Natural killer cell (primary cell): ENCODE data around the gene EDIL3. TPM values are rescaled to one million over a fixed set of nuclear protein-coding genes. Genes with fewer than 3 reads are reported as not detected.

Experiments
- ATAC-seq, 3 donors: fragments of 150-1000 bp in 2 of 3; fragments of 200-7000 bp in 1 of 3; cut with Tn5 transposase; 1 replicate in 1 of 3; 2 replicates in 2 of 3; pipeline ENCODE4 v1.10.0; 2021; ENCODE audit warnings: mild to moderate bottlenecking in 2 of 3, moderate library complexity in 2 of 3
- DNase-seq, 2 donors: peaks; one replicate each; pipeline versions ENCODE4 v3.0.0 to v3.0.0-alpha.2; 2013 to 2021; ENCODE audit warnings: mixed read lengths in 1 of 2
- H3K27ac ChIP-seq: one replicate; pipeline ENCODE4 v1.5.1; 2013; ENCODE audit warnings: mild to moderate bottlenecking, low read length
- H3K27me3 ChIP-seq: one replicate; pipeline ENCODE4 v1.6.1; 2013; ENCODE audit warnings: low read length; ENCODE audit not compliant: control insufficient read depth, insufficient read depth
- H3K36me3 ChIP-seq: one replicate; pipeline ENCODE4 v1.6.1; 2013; ENCODE audit warnings: low read length; ENCODE audit not compliant: control insufficient read depth, insufficient read depth
- H3K4me1 ChIP-seq: one replicate; pipeline ENCODE4 v1.6.1; 2013; ENCODE audit warnings: low read length; ENCODE audit not compliant: control insufficient read depth, insufficient read depth
- H3K4me3 ChIP-seq: one replicate; pipeline ENCODE4 v1.5.1; 2013; ENCODE audit warnings: low read length
- H3K9me3 ChIP-seq: one replicate; pipeline ENCODE4 v1.6.1; 2013; ENCODE audit warnings: low read length; ENCODE audit not compliant: control insufficient read depth, insufficient read depth
- H3K27ac Mint-ChIP-seq, 2 donors: one replicate each; pipeline ENCODE4 v1.8.0; 2022; ENCODE audit warnings: mild to moderate bottlenecking in 2 of 2, mixed read lengths in 2 of 2, moderate library complexity in 1 of 2
- H3K27me3 Mint-ChIP-seq, 2 donors: one replicate each; pipeline ENCODE4 v1.8.0; 2022; ENCODE audit warnings: low read depth in 2 of 2, mixed read lengths in 2 of 2
- H3K36me3 Mint-ChIP-seq: one replicate; pipeline ENCODE4 v1.8.0; 2022; ENCODE audit warnings: mixed read lengths
- H3K4me1 Mint-ChIP-seq, 2 donors: one replicate each; pipeline ENCODE4 v1.8.0; 2022; ENCODE audit warnings: mixed read lengths in 2 of 2
- H3K4me3 Mint-ChIP-seq: one replicate; pipeline ENCODE4 v1.8.0; 2022; ENCODE audit warnings: mild to moderate bottlenecking, moderate library complexity, mixed read lengths
- H3K9me3 Mint-ChIP-seq, 2 donors: one replicate each; pipeline ENCODE4 v1.8.0; 2022; ENCODE audit warnings: mixed read lengths in 2 of 2
- CTCF ChIP-seq: fragments of 200-600 bp; IDR thresholded peaks from one replicate; pipeline ENCODE4 v1.8.0; 2022; ENCODE audit warnings: antibody characterized with exemption
- WGBS: methylation state at CpG from one replicate; pipeline ENCODE4 v1.1.7; 2013; ENCODE audit warnings: missing lambda C conversion rate; ENCODE audit not compliant: insufficient coverage; 5-methylcytosine and 5-hydroxymethylcytosine counted together
- intact Hi-C: fragments of 100-400 bp; cut with micrococcal nuclease; formaldehyde crosslinking; loops from one replicate; pipeline ENCODE4 v1.14.2; 2022
- total RNA-seq, 4 donors: library from RNA; stranded (reverse); fragments of 120-200 nt in 1 of 4; gene quantifications; one replicate each; pipeline versions ENCODE4 v1.2.3 to v1.2.4, GENCODE V29; 2013 to 2022

EDIL3 gene
- total RNA-seq, 3 donors from 2014 or later (not counting 1 experiment from before 2014, with no cell fraction given), result not detected

- DNase-seq (no peak), ATAC-seq (no peak)
- Mint-ChIP-seq H3K9me3 (peaks cover 8 to 16% of the 10 kb centered on the region in 2 donors), H3K27me3 (no peaks in the 10 kb centered on the region), H3K4me1 (no peaks in the 10 kb centered on the region), H3K4me3 (no peak overlapping the region), H3K27ac (no peak overlapping the region), H3K36me3 (no peaks in the 10 kb centered on the region)
- intact Hi-C loops, result no loop called here
- no CpG with 5 or more reads among the region's 1 CpG for whole genome bisulfite sequencing
- H3K36me3 ChIP-seq, result no peaks in the 10 kb centered on the region
- TF ChIP-seq CTCF, result no peak
- H3K9me3 ChIP-seq, result no peaks in the 10 kb centered on the region
- H3K4me3 ChIP-seq, result no peak overlapping the region
- no peaks in the 10 kb centered on the region for H3K27me3 ChIP-seq
- no peaks in the 10 kb centered on the region for H3K4me1 ChIP-seq
- no peak overlapping the region for H3K27ac ChIP-seq
These were observed 171.5 kb downstream of the EDIL3 start for GRCh38 chr5:84213212-84213611.

- no peak for ATAC-seq
- no peaks in the 10 kb centered on the region for H3K9me3 ChIP-seq
- WGBS, result 67% methylated on average over 4 of the region's 6 CpGs
- H3K27me3 ChIP-seq, result no peaks in the 10 kb centered on the region
- H3K36me3 Mint-ChIP-seq, result no peaks in the 10 kb centered on the region
- no peaks in the 10 kb centered on the region for H3K4me1 Mint-ChIP-seq
- H3K4me3 Mint-ChIP-seq, result no peak overlapping the region
- no peak overlapping the region for H3K4me3 ChIP-seq
- no peaks in the 10 kb centered on the region for H3K27me3 Mint-ChIP-seq
- peaks cover 0 to 4% of the 10 kb centered on the region in 2 donors for H3K9me3 Mint-ChIP-seq
- DNase-seq, result no peak
- H3K4me1 ChIP-seq, result no peaks in the 10 kb centered on the region
- no peak overlapping the region for H3K27ac Mint-ChIP-seq
- no peak overlapping the region for H3K27ac ChIP-seq
- no peak for TF ChIP-seq CTCF
- intact Hi-C loops, result no loop called here
- H3K36me3 ChIP-seq, result no peaks in the 10 kb centered on the region
These were observed 179.9 kb downstream of the EDIL3 start for GRCh38 chr5:84204772-84205171.

GRCh38 chr5:84202136-84202535, 182.5 kb downstream of the EDIL3 start:
- H3K27me3 Mint-ChIP-seq, result no peaks in the 10 kb centered on the region
- H3K27ac Mint-ChIP-seq, result no peak overlapping the region
- no peak overlapping the region for H3K4me3 Mint-ChIP-seq
- TF ChIP-seq CTCF, result no peak
- no peaks in the 10 kb centered on the region for H3K36me3 ChIP-seq
- intact Hi-C loops, result no loop called here
- 56% methylated on average over 1 of the region's 1 CpG for WGBS
- H3K9me3 Mint-ChIP-seq, result peaks cover 3 to 6% of the 10 kb centered on the region in 2 donors
- no peaks in the 10 kb centered on the region for H3K4me1 ChIP-seq
- H3K27ac ChIP-seq, result no peak overlapping the region
- ATAC-seq, result no peak
- H3K9me3 ChIP-seq, result no peaks in the 10 kb centered on the region
- no peak for DNase-seq
- no peaks in the 10 kb centered on the region for H3K4me1 Mint-ChIP-seq
- H3K4me3 ChIP-seq, result no peak overlapping the region
- no peaks in the 10 kb centered on the region for H3K36me3 Mint-ChIP-seq
- H3K27me3 ChIP-seq, result no peaks in the 10 kb centered on the region

- H3K9me3 ChIP-seq, result no peaks in the 10 kb centered on the region
- no peak overlapping the region for H3K27ac ChIP-seq
- no peaks in the 10 kb centered on the region for H3K4me1 ChIP-seq
- no peaks in the 10 kb centered on the region for H3K36me3 ChIP-seq
- no peak overlapping the region for H3K4me3 ChIP-seq
- no peaks in the 10 kb centered on the region for H3K27me3 ChIP-seq
- ATAC-seq, result no peak
- no peaks in the 10 kb centered on the region for H3K27me3 Mint-ChIP-seq
- TF ChIP-seq CTCF, result no peak
- H3K27ac Mint-ChIP-seq, result no peak overlapping the region
- H3K4me3 Mint-ChIP-seq, result no peak overlapping the region
- 60% methylated on average over 1 of the region's 2 CpGs for WGBS
- H3K9me3 Mint-ChIP-seq, result peaks cover 7 to 9% of the 10 kb centered on the region in 2 donors
- DNase-seq, result no peak
- intact Hi-C loops, result no loop called here
- no peaks in the 10 kb centered on the region for H3K36me3 Mint-ChIP-seq
- no peaks in the 10 kb centered on the region for H3K4me1 Mint-ChIP-seq
These were observed 187.1 kb downstream of the EDIL3 start for GRCh38 chr5:84197538-84197937.
